H1 (cell line): ENCODE measurements around the gene EXTL1. TPM values are rescaled to one million over a fixed set of nuclear protein-coding genes. Genes with fewer than 3 reads are reported as not detected.

Source experiments
- CTCF ChIA-PET: fragments of 300-600 bp; sonication (Branson Sonifier 250); formaldehyde crosslinking; loops from one replicate; lab custom pipeline; 2021; ENCODE audit not compliant: partially characterized antibody; lab: Charles Lee
- POLR2A ChIA-PET: fragments of 300-600 bp; sonication (Branson Sonifier 250); formaldehyde crosslinking; loops from one replicate; lab custom pipeline; 2021; ENCODE audit warnings: inconsistent platforms; ENCODE audit not compliant: partially characterized antibody; lab: Charles Lee
- DNase-seq, 2 experiments: peaks; one replicate each; pipeline versions ENCODE4 v3.0.0 to v3.0.0-alpha.2; 2010 to 2022; ENCODE audit warnings: low spot score in 2 of 2, low read depth in 1 of 2, mixed read lengths in 1 of 2
- FAIRE-seq: peaks from 2 replicates; lab custom pipeline; 2011; peaks lifted over from hg19 to GRCh38; lab: Jason Lieb, UNC
- H2AFZ ChIP-seq: 2 replicates; pipeline ENCODE4 v1.8.1; 2012; ENCODE audit warnings: low read length, inconsistent platforms
- H2AK5ac ChIP-seq: 2 replicates; pipeline ENCODE4 v1.6.1; 2013; ENCODE audit warnings: low read depth, low read length
- H2BK120ac ChIP-seq: replicated peaks from 2 replicates; pipeline ENCODE3; 2013; ENCODE audit warnings: low read depth, low read length, inconsistent platforms
- H2BK12ac ChIP-seq: 2 replicates; pipeline ENCODE4 v1.6.1; 2013; ENCODE audit warnings: low read depth, low read length
- H2BK15ac ChIP-seq: 2 replicates; pipeline ENCODE4 v1.6.1; 2013; ENCODE audit warnings: low read length
- H2BK20ac ChIP-seq: 2 replicates; pipeline ENCODE4 v1.6.1; 2013; ENCODE audit warnings: low read length
- H2BK5ac ChIP-seq: 2 replicates; pipeline ENCODE4 v1.6.1; 2013; ENCODE audit warnings: low read depth, low read length
- H3K14ac ChIP-seq: 2 replicates; pipeline ENCODE4 v1.6.1; 2013; ENCODE audit warnings: inconsistent platforms; ENCODE audit not compliant: insufficient read length
- H3K18ac ChIP-seq: 2 replicates; pipeline ENCODE4 v1.6.1; 2013; ENCODE audit warnings: low read length; ENCODE audit errors: extremely low read depth
- H3K23ac ChIP-seq: 2 replicates; pipeline ENCODE4 v1.6.1; 2013; ENCODE audit warnings: inconsistent platforms; ENCODE audit not compliant: insufficient read length
- H3K23me2 ChIP-seq: 2 replicates; pipeline ENCODE4 v1.6.1; 2013; ENCODE audit warnings: low read depth, low read length
- H3K27ac ChIP-seq: 2 replicates; pipeline ENCODE4 v1.6.1; 2011; ENCODE audit warnings: low read depth, low read length, inconsistent platforms
- H3K27me3 ChIP-seq, 4 experiments: replicated peaks in 1 of 4; 1 replicate in 1 of 4; 2 replicates in 3 of 4; pipeline versions ENCODE4 v1.6.1 to v1.8.1; 2011 to 2013; ENCODE audit warnings: low read length in 3 of 4, mild to moderate bottlenecking in 3 of 4, inconsistent platforms in 2 of 4, mixed read lengths in 2 of 4, moderate library complexity in 1 of 4; ENCODE audit not compliant: control insufficient read depth in 3 of 4, insufficient read depth in 3 of 4; ENCODE audit errors: extremely low read depth in 1 of 4
- H3K36me3 ChIP-seq, 4 experiments: 2 replicates each; pipeline versions ENCODE4 v1.6.1 to v1.8.1; 2011 to 2013; ENCODE audit warnings: mild to moderate bottlenecking in 4 of 4, low read length in 3 of 4, moderate library complexity in 2 of 4, control low read depth in 1 of 4, inconsistent platforms in 1 of 4; ENCODE audit not compliant: insufficient read depth in 4 of 4, control insufficient read depth in 2 of 4
- H3K4ac ChIP-seq: replicated peaks from 2 replicates; pipeline ENCODE3; 2013; ENCODE audit warnings: low read length, low read depth, mixed read lengths, inconsistent platforms; ENCODE audit not compliant: insufficient read length
- H3K4me1 ChIP-seq, 4 experiments: replicated peaks in 1 of 4; 1 replicate in 1 of 4; 2 replicates in 3 of 4; pipeline versions ENCODE4 v1.6.1 to v1.8.1; 2011 to 2013; ENCODE audit warnings: low read length in 3 of 4, inconsistent platforms in 2 of 4, mixed read lengths in 1 of 4; ENCODE audit not compliant: insufficient read depth in 4 of 4, control insufficient read depth in 3 of 4
- H3K4me2 ChIP-seq, 2 experiments: 2 replicates each; pipeline versions ENCODE4 v1.6.1 to v1.8.1; 2011 to 2013; ENCODE audit warnings: low read depth in 2 of 2, low read length in 2 of 2, control low read depth in 1 of 2, inconsistent platforms in 1 of 2, mild to moderate bottlenecking in 1 of 2; ENCODE audit not compliant: insufficient read depth in 1 of 2
- H3K4me3 ChIP-seq, 4 experiments: fragments of 200-600, 300-600 bp in 1 of 4; sonication (generic), shearing (Covaris generic), sonication (Bioruptor Twin) in 1 of 4; 2 replicates each; pipeline versions ENCODE4 v1.5.1 to v1.8.1; 2011 to 2016; ENCODE audit warnings: low read length in 4 of 4, low read depth in 3 of 4, control low read depth in 2 of 4, inconsistent platforms in 2 of 4, mild to moderate bottlenecking in 2 of 4, mixed read lengths in 1 of 4, moderate library complexity in 1 of 4; ENCODE audit not compliant: insufficient read depth in 2 of 4; ENCODE audit errors: extremely low read depth in 1 of 4
- H3K56ac ChIP-seq: replicated peaks from 2 replicates; pipeline ENCODE3; 2013; ENCODE audit warnings: low read depth, mild to moderate bottlenecking, mixed read lengths, low read length, inconsistent platforms; ENCODE audit not compliant: insufficient read length
- H3K79me1 ChIP-seq: 2 replicates; pipeline ENCODE4 v1.6.1; 2013; ENCODE audit warnings: low read depth, low read length, control low read depth
- H3K79me2 ChIP-seq, 2 experiments: 2 replicates each; pipeline versions ENCODE4 v1.6.1 to v1.8.1; 2012 to 2013; ENCODE audit warnings: low read length in 2 of 2, mild to moderate bottlenecking in 2 of 2, inconsistent platforms in 1 of 2; ENCODE audit not compliant: insufficient read depth in 2 of 2, control insufficient read depth in 1 of 2
- H3K9ac ChIP-seq, 4 experiments: replicated peaks in 1 of 4; 1 replicate in 1 of 4; 2 replicates in 3 of 4; pipeline versions ENCODE4 v1.6.1 to v1.8.1; 2011 to 2013; ENCODE audit warnings: low read depth in 3 of 4, low read length in 3 of 4, control low read depth in 2 of 4, mild to moderate bottlenecking in 2 of 4, moderate library complexity in 2 of 4, inconsistent platforms in 1 of 4; ENCODE audit errors: extremely low read depth in 1 of 4
- H3K9me3 ChIP-seq, 2 experiments: 2 replicates each; pipeline versions ENCODE4 v1.6.1 to v1.8.1; 2012 to 2013; ENCODE audit warnings: mild to moderate bottlenecking in 2 of 2, moderate library complexity in 2 of 2, control low read depth in 1 of 2, inconsistent platforms in 1 of 2, low read depth in 1 of 2, low read length in 1 of 2, mixed read lengths in 1 of 2; ENCODE audit not compliant: insufficient read depth in 2 of 2
- H4K20me1 ChIP-seq, 2 experiments: replicated peaks in 1 of 2; 2 replicates each; pipeline versions ENCODE3 to v1.8.1; 2011 to 2013; ENCODE audit warnings: inconsistent platforms in 2 of 2, low read length in 2 of 2, mild to moderate bottlenecking in 1 of 2; ENCODE audit not compliant: insufficient read depth in 2 of 2, control insufficient read depth in 1 of 2
- H4K5ac ChIP-seq: 2 replicates; pipeline ENCODE4 v1.6.1; 2013; ENCODE audit warnings: low read length, low read depth, mixed read lengths, inconsistent platforms; ENCODE audit not compliant: insufficient read length
- H4K8ac ChIP-seq: 2 replicates; pipeline ENCODE4 v1.8.0; 2013; ENCODE audit warnings: mild to moderate bottlenecking, moderate library complexity, low read length, inconsistent platforms; ENCODE audit not compliant: insufficient read depth; ENCODE audit errors: extremely low read depth
- H4K91ac ChIP-seq: replicated peaks from 2 replicates; pipeline ENCODE3; 2013; ENCODE audit warnings: low read length, mixed read lengths, inconsistent platforms; ENCODE audit not compliant: insufficient read length
- BACH1 ChIP-seq: IDR thresholded peaks from 2 replicates; pipeline ENCODE4 v1.6.1; 2012; ENCODE audit warnings: low read length, improper control_type of control experiment
- BCL11A ChIP-seq, 2 experiments: IDR thresholded peaks; one replicate each; pipeline ENCODE4 v1.6.1; 2011; ENCODE audit warnings: low read depth in 2 of 2, low read length in 2 of 2, mild to moderate bottlenecking in 2 of 2
- CHD1 ChIP-seq: IDR thresholded peaks from 2 replicates; pipeline ENCODE4 v1.6.1; 2012; ENCODE audit warnings: low read depth, low read length, improper control_type of control experiment
- CTBP2 ChIP-seq: IDR thresholded peaks from 2 replicates; pipeline ENCODE4 v1.7.0; 2011; ENCODE audit warnings: borderline replicate concordance, mild to moderate bottlenecking, moderate library complexity, mixed read lengths, low read length; ENCODE audit not compliant: insufficient read depth, insufficient read length
- GTF2F1 ChIP-seq: IDR thresholded peaks from 2 replicates; pipeline ENCODE4 v1.6.1; 2012; ENCODE audit warnings: low read depth, low read length, improper control_type of control experiment, borderline replicate concordance
- JUN ChIP-seq: IDR thresholded peaks from 2 replicates; pipeline ENCODE4 v1.6.1; 2011; ENCODE audit warnings: low read depth, mild to moderate bottlenecking, improper control_type of control experiment, low read length
- KDM1A ChIP-seq: fragments of 200-600, 300-600 bp; sonication (generic); IDR thresholded peaks from 2 replicates; pipeline ENCODE4 v1.7.1; 2016; ENCODE audit warnings: mild to moderate bottlenecking, low read length, borderline replicate concordance
- NANOG ChIP-seq: IDR thresholded peaks from 2 replicates; pipeline ENCODE4 v1.6.1; 2011; ENCODE audit warnings: low read length, low read depth, mild to moderate bottlenecking, inconsistent platforms; ENCODE audit not compliant: insufficient read depth, poor library complexity, severe bottlenecking
- POLR2A ChIP-seq, 2 experiments: IDR thresholded peaks; 1 replicate in 1 of 2; 2 replicates in 1 of 2; pipeline ENCODE4 v1.6.1; 2011; ENCODE audit warnings: low read depth in 2 of 2, low read length in 2 of 2, mild to moderate bottlenecking in 2 of 2; ENCODE audit errors: control extremely low read depth in 1 of 2
- POLR2AphosphoS5 ChIP-seq: IDR thresholded peaks from 2 replicates; pipeline ENCODE4 v1.6.1; 2011; ENCODE audit warnings: low read depth, low read length
- RAD21 ChIP-seq, 2 experiments: IDR thresholded peaks in 1 of 2; conservative IDR thresholded peaks in 1 of 2; 2 replicates each; pipeline ENCODE4 v1.6.1; 2011; ENCODE audit warnings: low read depth in 2 of 2, low read length in 2 of 2, improper control_type of control experiment in 1 of 2, inconsistent platforms in 1 of 2, mild to moderate bottlenecking in 1 of 2, moderate library complexity in 1 of 2
- RBBP5 ChIP-seq: IDR thresholded peaks from 2 replicates; pipeline ENCODE4 v1.7.1; 2012; ENCODE audit warnings: low read depth, mild to moderate bottlenecking, inconsistent platforms, low read length, moderate library complexity, borderline replicate concordance
- RFX5 ChIP-seq: IDR thresholded peaks from 2 replicates; pipeline ENCODE4 v1.6.1; 2011; ENCODE audit warnings: low read depth, low read length, improper control_type of control experiment, borderline replicate concordance
- RXRA ChIP-seq: IDR thresholded peaks from 2 replicates; pipeline ENCODE4 v1.6.1; 2011; ENCODE audit warnings: low read depth, mild to moderate bottlenecking, low read length, moderate library complexity; ENCODE audit not compliant: insufficient read depth
- WGBS, 2 experiments: shearing (Covaris generic) in 1 of 2; methylation state at CpG; one replicate each; pipeline versions ENCODE4 v1.1.6 to v1.1.7; 2013 to 2015; ENCODE audit warnings: low lambda C conversion rate in 2 of 2, mixed read lengths in 2 of 2, inconsistent platforms in 1 of 2, low coverage in 1 of 2, missing lambda C conversion rate in 1 of 2; ENCODE audit not compliant: insufficient replicate concordance in 2 of 2, insufficient coverage in 1 of 2, insufficient read length in 1 of 2; ENCODE audit errors: extremely low coverage in 1 of 2, missing lambda C conversion rate in 1 of 2; 5-methylcytosine and 5-hydroxymethylcytosine counted together
- polyA plus RNA-seq, 7 experiments: library from polyadenylated mRNA; depleted of rRNA in 3 of 7; stranded (reverse) in 5 of 7; unstranded in 2 of 7; fragments of >200 nt in 5 of 7; fragments of 200-250 nt in 2 of 7; gene quantifications; 1 replicate in 5 of 7; 2 replicates in 1 of 7; 4 replicates in 1 of 7; pipeline versions ENCODE4 v1.2.1 to v1.2.3, GENCODE V29; 2011 to 2013; ENCODE audit warnings: missing spikeins in 2 of 7, mixed read lengths in 2 of 7
- total RNA-seq: library from RNA; stranded (reverse); fragmentation: NEBNext Ultra II Directional; extraction: Animal tissue kit (Norgen Biotek cat#: 25700); gene quantifications from 2 replicates; pipeline ENCODE4 v1.2.1, GENCODE V29; 2021

Gene EXTL1
- total and polyA plus RNA-seq, 2 of the 8 experiments (the other 6 are each of a cell fraction or from before 2014, with no cell fraction given): 0.89 to 1.2 TPM

DNA sequence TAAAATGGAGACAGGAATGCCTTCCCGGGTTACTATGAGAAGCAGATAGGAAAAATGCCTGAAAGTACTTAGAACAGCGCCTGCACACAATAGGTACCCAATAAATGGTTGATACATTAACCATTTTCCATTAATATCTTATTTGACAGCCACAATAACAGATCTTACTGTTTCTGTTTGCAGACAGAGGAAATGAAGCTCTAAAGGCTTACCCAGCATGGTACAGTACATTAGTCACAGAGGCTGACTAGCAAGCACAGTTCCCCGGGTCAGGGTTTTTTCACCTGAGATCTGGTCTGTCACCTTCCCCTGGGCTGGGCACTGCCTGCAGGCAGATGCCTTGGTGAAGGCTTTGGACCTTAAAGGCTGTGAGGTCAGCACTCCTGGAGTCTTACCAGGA lies 43.0 kb downstream of the EXTL1 start:
- Histone ChIP-seq H3K9ac (no peak overlapping the region), H3K4me3 (no peak overlapping the region), H2AFZ (no peak overlapping the region), H2BK5ac (no peak overlapping the region), H3K79me1 (no peaks in the 10 kb centered on the region), H2BK15ac (no peak overlapping the region), H3K4me2 (no peak overlapping the region), H2BK20ac (no peak overlapping the region), H2BK12ac (no peak overlapping the region), H4K5ac (no peak overlapping the region), H2BK120ac (no peak overlapping the region), H3K23me2 (no peaks in the 10 kb centered on the region), H3K79me2 (no peaks in the 10 kb centered on the region), H4K8ac (no peak overlapping the region), H3K27me3 (no peaks in the 10 kb centered on the region), H4K20me1 (no peaks in the 10 kb centered on the region), H3K14ac (no peak overlapping the region), H3K36me3 (no peaks in the 10 kb centered on the region), H3K9me3 (no peaks in the 10 kb centered on the region), H2AK5ac (no peak overlapping the region), H3K27ac (no peak overlapping the region), H3K4me1 (peaks cover 0 to 2% (median 0%) of the 10 kb centered on the region in 4 experiments; a peak in 1 of 7 replicates), H3K23ac (no peak overlapping the region), H4K91ac (no peak overlapping the region), H3K56ac (no peak overlapping the region), H3K4ac (no peak overlapping the region), H3K18ac (no peak overlapping the region)
- no peak for FAIRE-seq
- ChIA-PET POLR2A (interaction anchor here (0.7 kb wide), 1 partner anchor 61 kb away, joined by 4 read pairs; no protein-coding TSS in a partner anchor), CTCF (interaction anchor here (0.6 to 5.4 kb wide), 6 partner anchors 9 to 92 kb away, joined by 3 to 32 read pairs (median 4); no protein-coding TSS in a partner anchor)
- 98% methylated on average over 3 of the region's 3 CpGs; no CpG with 5 or more reads in 1 of the 2 experiments for WGBS, 2 experiments
- DNase-seq: no peak
- no peak for TF ChIP-seq RAD21 (IDR thresholded peaks at IDR 0.05 in 1 of 2, conservative IDR thresholded peaks at IDR 0.05 in 1 of 2; ENCODE audit: low read depth in 2 of 2, low read length in 2 of 2)
- no peak for TF ChIP-seq JUN
- no peak for TF ChIP-seq GTF2F1
- no peak for TF ChIP-seq POLR2A (IDR thresholded peaks at IDR 0.05; ENCODE audit: control extremely low read depth in 1 of 2, low read depth in 2 of 2, low read length in 2 of 2)
- TF ChIP-seq RBBP5: no peak
- no peak for TF ChIP-seq BACH1
- no peak for TF ChIP-seq RFX5
- no peak for TF ChIP-seq POLR2AphosphoS5
- no peak for TF ChIP-seq NANOG
- TF ChIP-seq BCL11A (IDR thresholded peaks at IDR 0.05; ENCODE audit: low read depth in 2 of 2, low read length in 2 of 2): no peak
- no peak for TF ChIP-seq RXRA
- TF ChIP-seq CHD1: no peak
- no peak for TF ChIP-seq KDM1A
- TF ChIP-seq CTBP2: no peak
